HepG2 (cell line): ENCODE results near the gene LHPP. TPM values are rescaled to one million over a fixed set of nuclear protein-coding genes. Genes with fewer than 3 reads are reported as not detected.
A peak's percentile ranks its signal among the peaks of the same experiment; 100 is the strongest.

Experiments used
- ATAC-seq: fragments of 200-7000 bp; cut with Tn5 transposase; 3 replicates; pipeline ENCODE4 v1.9.1; 2020; ENCODE audit warnings: mild to moderate bottlenecking, moderate library complexity
- BruUV-seq: library from RNA; stranded (reverse); fragments of 400-500 nt; replicated peaks from 2 replicates; lab custom pipeline; 2021; lab: Mats Ljungman, UMichigan
- CTCF ChIA-PET: fragments of 300-600 bp; formaldehyde crosslinking; extraction: SDS; loops from one replicate; lab custom pipeline; 2021; ENCODE audit warnings: low total read pairs, inconsistent platforms, low intra/inter-chr PET ratio; lab: Yijun Ruan, JAX
- POLR2A ChIA-PET: fragments of 350-600 bp; sonication (Branson Sonifier 250); formaldehyde crosslinking; loops from one replicate; lab custom pipeline; 2020; ENCODE audit warnings: antibody characterized with exemption, inconsistent platforms; lab: Yijun Ruan, JAX
- DNase-seq: peaks from one replicate; pipeline ENCODE4 v3.0.0-alpha.2; 2015; ENCODE audit warnings: low spot score
- FAIRE-seq: peaks from 3 replicates; lab custom pipeline; 2011; peaks lifted over from hg19 to GRCh38; lab: Jason Lieb, UNC
- H2AFZ ChIP-seq: one replicate; pipeline ENCODE4 v1.6.1; 2011; ENCODE audit warnings: low read length, inconsistent platforms
- H3K27ac ChIP-seq: fragments of 300-600 bp; 3 replicates; pipeline ENCODE4 v1.8.0; 2011; ENCODE audit warnings: mixed run types, mild to moderate bottlenecking, mixed read lengths, low read length, inconsistent platforms; ENCODE audit not compliant: insufficient read depth; ENCODE audit errors: extremely low read length
- H3K27me3 ChIP-seq, 2 experiments: fragments of 200-600 bp in 1 of 2; 2 replicates in 1 of 2; 3 replicates in 1 of 2; pipeline versions ENCODE4 v1.6.0 to v1.8.0; 2011; ENCODE audit warnings: low read length in 2 of 2, mild to moderate bottlenecking in 2 of 2, moderate library complexity in 2 of 2, inconsistent platforms in 1 of 2; ENCODE audit not compliant: insufficient read depth in 2 of 2, control insufficient read depth in 1 of 2
- H3K36me3 ChIP-seq, 2 experiments: fragments of 200-600 bp in 1 of 2; replicated peaks in 1 of 2; 2 replicates in 1 of 2; 3 replicates in 1 of 2; pipeline versions ENCODE4 v1.5.1 to v1.8.0; 2011; ENCODE audit warnings: low read length in 2 of 2, inconsistent platforms in 1 of 2; ENCODE audit not compliant: insufficient read depth in 2 of 2, control insufficient read depth in 1 of 2
- H3K4me1 ChIP-seq: 2 replicates; pipeline ENCODE4 v1.5.1; 2012; ENCODE audit warnings: low read length, inconsistent platforms; ENCODE audit not compliant: insufficient read depth
- H3K4me2 ChIP-seq: 2 replicates; pipeline ENCODE4 v1.6.0; 2011; ENCODE audit warnings: low read depth, low read length, inconsistent platforms
- H3K4me3 ChIP-seq, 3 experiments: fragments of 200-600 bp in 1 of 3; sonication (generic), shearing (Covaris generic) in 1 of 3; replicated peaks in 1 of 3; 2 replicates each; pipeline ENCODE4 v1.5.1; 2011 to 2016; ENCODE audit warnings: low read length in 3 of 3, inconsistent platforms in 2 of 3, low read depth in 2 of 3, mild to moderate bottlenecking in 2 of 3, control low read depth in 1 of 3, mixed read lengths in 1 of 3; ENCODE audit not compliant: insufficient read depth in 1 of 3
- H3K79me2 ChIP-seq: one replicate; pipeline ENCODE4 v1.6.1; 2011; ENCODE audit warnings: low read length, inconsistent platforms; ENCODE audit not compliant: insufficient read depth
- H3K9ac ChIP-seq: 2 replicates; pipeline ENCODE4 v1.6.0; 2011; ENCODE audit warnings: mild to moderate bottlenecking, low read depth, low read length, inconsistent platforms; ENCODE audit not compliant: insufficient read depth
- H3K9me3 ChIP-seq: 2 replicates; pipeline ENCODE4 v1.5.1; 2012; ENCODE audit warnings: mild to moderate bottlenecking, low read length
- H4K20me1 ChIP-seq: 2 replicates; pipeline ENCODE4 v1.6.0; 2011; ENCODE audit warnings: inconsistent platforms, mild to moderate bottlenecking, low read length, moderate library complexity; ENCODE audit not compliant: insufficient read depth
- CAMTA2 ChIP-seq: sonication (generic); formaldehyde crosslinking; IDR thresholded peaks from 2 replicates; pipeline ENCODE4 v1.4.0; 2020; ENCODE audit warnings: mild to moderate bottlenecking, missing genetic modification reagents, borderline replicate concordance
- EZH2 ChIP-seq: conservative IDR thresholded peaks from 2 replicates; pipeline ENCODE4 v1.6.1; 2012; ENCODE audit warnings: mild to moderate bottlenecking, low read depth, low read length, moderate library complexity
- PAXIP1 ChIP-seq: sonication (generic); formaldehyde crosslinking; conservative IDR thresholded peaks from 2 replicates; pipeline ENCODE4 v1.4.0; 2020; ENCODE audit warnings: mild to moderate bottlenecking, missing genetic modification reagents, moderate library complexity
- ZBTB37 ChIP-seq: sonication (generic); formaldehyde crosslinking; IDR thresholded peaks from 2 replicates; pipeline ENCODE4 v1.4.0; 2020; ENCODE audit warnings: mild to moderate bottlenecking, missing genetic modification reagents
- ZNF567 ChIP-seq: sonication (generic); formaldehyde crosslinking; IDR thresholded peaks from 2 replicates; pipeline ENCODE4 v1.8.1; 2023; ENCODE audit warnings: mild to moderate bottlenecking, missing genetic modification reagents, borderline replicate concordance
- ZNF768 ChIP-seq: sonication (generic); formaldehyde crosslinking; IDR thresholded peaks from 2 replicates; pipeline ENCODE4 v1.4.0; 2020; ENCODE audit warnings: missing genetic modification reagents
- WGBS: methylation state at CpG from one replicate; pipeline ENCODE4 v1.1.6; 2017; ENCODE audit warnings: low lambda C conversion rate; 5-methylcytosine and 5-hydroxymethylcytosine counted together
- in situ Hi-C: cut with HindIII; loops from 2 replicates; pipeline ENCODE4 v1.10.0; 2017; ENCODE audit warnings: low pct_unique_long_range_greater_than_20kb; ENCODE audit not compliant: extremely low pct_ligation_motif_present
- intact Hi-C: fragments of 100-400 bp; cut with micrococcal nuclease; formaldehyde crosslinking; loops from one replicate; pipeline ENCODE4 v1.10.0; 2022; ENCODE audit not compliant: unreplicated experiment
- polyA plus RNA-seq, 8 experiments: library from polyadenylated mRNA; depleted of rRNA in 3 of 8; stranded (reverse) in 7 of 8; unstranded in 1 of 8; fragments of >200 nt; fragmentation: Illumina TruSeq in 4 of 8; extraction: Trizol in 4 of 8; gene quantifications; 2 replicates each; pipeline versions ENCODE4 v1.2.1 to v1.2.3, GENCODE V29; 2011 to 2016; ENCODE audit warnings: low read depth in 4 of 8, missing spikeins in 1 of 8, mixed read lengths in 1 of 8; ENCODE audit not compliant: insufficient read depth in 1 of 8
- total RNA-seq, 5 experiments: library from RNA; depleted of rRNA; stranded (reverse); fragments of >200 nt; fragmentation: Illumina TruSeq; extraction: Trizol; gene quantifications; 2 replicates each; pipeline ENCODE4 v1.2.3, GENCODE V29; 2016; ENCODE audit warnings: low read depth in 1 of 5

Gene LHPP
- total and polyA plus RNA-seq, 2 of the 13 experiments (the other 11 are each of a cell fraction or from before 2014, with no cell fraction given): 5.2 to 13.1 TPM

- Histone ChIP-seq H3K27me3 (no peaks in the 10 kb centered on the region), H3K27ac (no peak overlapping the region), H3K4me3 (no peak overlapping the region), H4K20me1 (no peaks in the 10 kb centered on the region), H2AFZ (no peak overlapping the region), H3K9ac (no peak overlapping the region), H3K36me3 (no peaks in the 10 kb centered on the region), H3K4me1 (peaks cover 26% of the 10 kb centered on the region), H3K4me2 (no peak overlapping the region), H3K9me3 (no peaks in the 10 kb centered on the region), H3K79me2 (no peaks in the 10 kb centered on the region)
- FAIRE-seq: no peak
- in situ Hi-C loops (loop anchor here (5.0 kb wide), 1 partner anchor 207 kb away; the partner anchor contains the start of gene FAM53B), intact Hi-C loops (no loop called here)
- no peak for DNase-seq
- BruUV-seq: no TSS peak
- ChIA-PET CTCF (no interaction called here), POLR2A (no interaction called here)
- TF ChIP-seq EZH2: no peak
- no peak for TF ChIP-seq CAMTA2 (CRISPR knock-in tag)
- no peak for TF ChIP-seq ZNF567
- no peak for TF ChIP-seq PAXIP1
- TF ChIP-seq ZNF768 (CRISPR knock-in tag): peak; percentile 64; the same call in 1 of the 2 replicates
- no peak for TF ChIP-seq ZBTB37 (CRISPR knock-in tag)
- ATAC-seq: no peak
- 76% methylated on average over 17 of the region's 17 CpGs for WGBS
Measured at GRCh38 chr10:124534826-124535601, 73.4 kb downstream of the LHPP start.
